SK-N-MC (cell line): Measurements from ENCODE around the gene CYP21A2.

Experiments used
- DNase-seq: peaks from one replicate; pipeline ENCODE4 v3.0.0-alpha.2; 2011; ENCODE audit warnings: low read depth, low spot score
- H3K27ac ChIP-seq: fragments of 200-600 bp; sonication (generic); 2 replicates; pipeline ENCODE4 v1.5.1; 2016; ENCODE audit warnings: mixed run types
- H3K36me3 ChIP-seq: fragments of 200-600 bp; sonication (generic); 2 replicates; pipeline ENCODE4 v1.6.1; 2017; ENCODE audit warnings: antibody characterized with exemption, low read length, mixed read lengths; ENCODE audit not compliant: insufficient read depth
- H3K4me3 ChIP-seq: fragments of 200-600 bp; sonication (generic); 2 replicates; pipeline ENCODE4 v1.5.1; 2016
- H3K9ac ChIP-seq: fragments of 200-600 bp; sonication (generic); 2 replicates; pipeline ENCODE4 v1.8.0; 2017; ENCODE audit warnings: mixed run types, mixed read lengths; ENCODE audit not compliant: insufficient read length
- H3K9me3 ChIP-seq: fragments of 200-600 bp; sonication (generic); 2 replicates; pipeline ENCODE4 v1.6.1; 2017; ENCODE audit warnings: low read depth, mild to moderate bottlenecking, antibody characterized with exemption, low read length, moderate library complexity, mixed read lengths
- EZH2 ChIP-seq: fragments of 200-600 bp; sonication (generic); IDR thresholded peaks from one replicate; pipeline ENCODE4 v1.6.1; 2017; ENCODE audit warnings: antibody characterized with exemption
- FOXP2 ChIP-seq: optimal IDR thresholded peaks from 2 replicates; pipeline ENCODE3; 2011; ENCODE audit warnings: mild to moderate bottlenecking, moderate library complexity; ENCODE audit not compliant: insufficient read depth; ENCODE audit errors: extremely low read length, control extremely low read depth
- POLR2AphosphoS5 ChIP-seq: IDR thresholded peaks from 2 replicates; pipeline ENCODE4 v1.6.1; 2012; ENCODE audit warnings: mild to moderate bottlenecking, low read depth, low read length, borderline replicate concordance

The CYP21A2 gene

DNA sequence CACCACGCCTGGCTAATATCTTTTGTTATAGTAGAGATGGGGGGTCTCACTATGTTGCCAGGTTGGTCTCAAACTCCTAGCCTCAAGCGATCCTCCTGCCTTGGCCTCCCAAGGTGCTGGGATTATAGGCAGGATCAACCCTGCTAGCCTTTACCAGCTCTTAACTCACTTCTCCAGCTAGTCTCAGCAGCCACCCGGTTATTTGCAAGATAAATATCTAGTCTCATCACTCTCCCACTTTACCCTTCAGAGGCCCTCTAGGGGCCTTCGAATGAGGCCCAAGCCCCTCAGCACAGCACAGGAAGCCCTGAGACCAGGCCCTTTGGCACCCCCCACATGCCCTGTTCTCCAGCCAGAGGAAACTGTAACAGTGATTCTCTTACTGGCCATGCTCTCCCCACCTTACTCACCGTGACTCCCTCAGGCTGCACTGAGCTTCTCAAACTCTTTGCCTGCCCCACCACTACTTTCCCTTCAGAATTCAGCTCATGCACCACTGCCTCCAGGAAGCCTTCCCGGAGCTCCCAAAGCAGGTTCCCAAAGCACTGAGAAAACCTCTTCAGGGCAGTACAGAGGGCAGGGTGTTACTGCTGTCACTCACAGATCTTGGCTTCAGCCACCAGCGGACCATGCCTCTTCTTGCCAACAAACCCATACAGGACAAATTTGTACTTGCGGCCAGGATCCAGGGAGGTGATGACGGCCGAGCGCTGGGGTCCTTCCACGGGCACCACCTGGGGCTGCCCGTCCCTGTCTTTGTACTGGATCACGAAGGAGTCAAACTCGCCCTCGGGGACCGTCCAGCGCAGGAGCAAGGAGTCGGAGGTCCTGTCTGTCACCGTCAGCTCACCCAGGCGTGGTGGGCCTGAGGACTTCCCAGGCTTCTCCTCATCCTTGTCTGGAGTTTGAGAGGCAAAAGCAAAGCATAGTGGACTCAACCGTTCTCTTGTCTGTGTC lies 45.9 kb downstream of the CYP21A2 start:
- no peak overlapping the region for H3K27ac ChIP-seq

DNA sequence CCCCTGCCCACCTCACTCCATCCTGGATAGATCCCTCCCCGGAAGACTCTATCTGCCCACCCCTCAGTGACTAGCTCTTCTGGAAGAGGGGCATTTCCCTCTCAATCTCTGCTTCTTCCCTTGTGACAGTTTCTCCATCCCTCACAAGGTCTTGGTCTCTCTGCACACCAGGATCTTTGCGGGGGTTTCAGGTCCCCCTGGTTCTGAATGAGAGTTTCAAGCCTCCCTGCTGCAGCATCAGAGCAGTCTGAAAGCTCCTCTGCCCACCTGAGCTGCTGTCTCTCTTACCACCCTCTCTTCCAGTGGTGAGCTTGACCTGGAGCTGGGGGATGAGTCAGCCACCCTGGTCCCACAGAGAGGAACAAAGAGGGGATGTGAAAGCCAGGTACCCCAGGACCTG lies 46.6 kb downstream of the CYP21A2 start:
- Histone ChIP-seq H3K9ac (no peak overlapping the region), H3K4me3 (no peak overlapping the region), H3K27ac (no peak overlapping the region), H3K9me3 (no peaks in the 10 kb centered on the region), H3K36me3 (no peaks in the 10 kb centered on the region)
- DNase-seq: no peak
- TF ChIP-seq FOXP2 (no peak), EZH2 (no peak), POLR2AphosphoS5 (no peak)

More for the DNA sequence above, 45.9 kb downstream of the CYP21A2 start:
- Histone ChIP-seq H3K4me3 (no peak overlapping the region), H3K36me3 (no peaks in the 10 kb centered on the region), H3K9ac (no peak overlapping the region), H3K9me3 (no peaks in the 10 kb centered on the region)
- DNase-seq: no peak
- TF ChIP-seq EZH2 (no peak), FOXP2 (no peak), POLR2AphosphoS5 (no peak)

DNA sequence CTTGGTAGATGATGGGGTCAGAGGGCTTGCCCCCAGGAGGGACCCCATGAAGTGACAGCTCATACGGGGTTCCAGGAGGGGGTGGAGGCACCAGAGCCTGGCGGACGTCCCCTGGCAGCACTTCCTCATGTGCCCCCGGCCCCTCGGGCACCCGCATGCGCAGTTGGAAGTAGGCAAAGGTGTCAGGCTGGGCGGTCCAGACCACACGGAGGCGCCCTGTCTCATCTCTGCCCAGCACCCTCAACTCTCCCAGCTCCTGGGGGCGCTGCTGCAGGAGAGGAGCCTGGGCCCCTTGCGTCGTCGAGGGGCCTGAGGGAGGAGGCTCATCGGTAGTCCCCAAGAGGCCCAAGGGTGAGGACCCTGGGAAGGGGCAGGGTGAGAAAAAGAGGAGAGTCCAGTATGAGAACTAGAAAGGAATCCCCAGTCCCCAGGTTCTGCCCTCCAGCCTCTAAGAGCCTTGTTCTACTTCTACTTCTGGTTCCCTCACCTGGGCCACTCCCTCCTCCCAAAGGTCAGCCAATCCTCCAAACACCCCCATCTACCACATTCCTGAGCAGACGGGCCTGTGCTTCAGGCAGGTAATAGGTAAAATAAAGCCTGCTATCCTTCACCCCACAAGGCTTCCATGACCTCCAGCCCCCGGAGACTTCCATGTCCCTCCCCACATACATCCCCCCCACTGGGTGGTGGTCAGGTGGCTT lies 47.7 kb downstream of the CYP21A2 start:
- DNase-seq: no peak
- Histone ChIP-seq H3K27ac (no peak overlapping the region), H3K36me3 (no peaks in the 10 kb centered on the region), H3K9me3 (no peaks in the 10 kb centered on the region), H3K4me3 (no peak overlapping the region), H3K9ac (no peak overlapping the region)
- TF ChIP-seq POLR2AphosphoS5: no peak
- no peak for TF ChIP-seq EZH2
- TF ChIP-seq FOXP2: no peak

DNA sequence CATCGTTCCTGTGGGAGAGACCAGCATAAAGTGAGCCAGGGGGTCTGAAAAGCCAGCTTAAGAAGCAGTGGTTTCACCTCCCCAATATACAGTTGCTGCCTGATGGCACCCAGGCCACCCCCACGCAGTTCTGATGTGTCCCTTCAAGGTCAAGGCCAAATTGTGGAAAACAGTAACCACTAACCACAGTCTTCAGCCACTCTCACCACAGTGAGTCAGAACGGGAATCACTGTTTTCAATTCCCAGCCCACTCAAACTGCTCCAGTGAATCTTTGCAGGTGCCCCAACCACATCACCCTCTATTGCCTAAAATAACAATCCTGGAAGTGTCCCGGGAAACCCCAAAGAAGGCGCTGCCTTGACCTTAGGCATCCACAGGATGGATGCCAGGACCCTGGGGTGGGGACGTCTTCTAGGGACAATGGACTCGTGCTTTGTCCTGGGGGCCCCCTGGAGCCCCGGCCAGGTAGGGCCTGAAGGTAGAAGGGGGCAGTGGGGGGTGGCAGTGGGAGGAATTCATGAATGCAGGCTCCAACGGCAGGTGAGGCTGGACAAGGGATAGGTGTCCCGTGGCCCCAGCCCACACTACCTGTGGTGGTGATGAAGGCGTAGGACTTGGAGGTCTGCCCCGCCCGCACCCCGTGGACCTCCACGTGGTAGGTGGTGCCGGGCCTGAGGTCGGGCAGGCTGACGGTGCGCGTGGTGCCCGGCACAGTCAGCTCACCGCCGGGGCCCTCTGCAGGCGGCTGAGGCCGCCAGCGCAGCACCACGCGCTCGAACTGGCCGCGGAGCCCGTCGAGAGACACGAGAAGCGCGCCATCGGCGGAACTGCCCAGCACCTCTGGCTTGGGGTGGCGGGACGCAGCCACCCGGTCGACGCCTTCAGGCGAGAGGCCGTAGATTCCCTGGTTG lies 48.7 kb downstream of the CYP21A2 start:
- no peaks in the 10 kb centered on the region for H3K9me3 ChIP-seq
- H3K27ac ChIP-seq: no peak overlapping the region
- H3K9ac ChIP-seq: no peak overlapping the region
- H3K36me3 ChIP-seq: no peaks in the 10 kb centered on the region
- H3K4me3 ChIP-seq: no peak overlapping the region
- TF ChIP-seq EZH2: no peak
- no peak for DNase-seq

DNA sequence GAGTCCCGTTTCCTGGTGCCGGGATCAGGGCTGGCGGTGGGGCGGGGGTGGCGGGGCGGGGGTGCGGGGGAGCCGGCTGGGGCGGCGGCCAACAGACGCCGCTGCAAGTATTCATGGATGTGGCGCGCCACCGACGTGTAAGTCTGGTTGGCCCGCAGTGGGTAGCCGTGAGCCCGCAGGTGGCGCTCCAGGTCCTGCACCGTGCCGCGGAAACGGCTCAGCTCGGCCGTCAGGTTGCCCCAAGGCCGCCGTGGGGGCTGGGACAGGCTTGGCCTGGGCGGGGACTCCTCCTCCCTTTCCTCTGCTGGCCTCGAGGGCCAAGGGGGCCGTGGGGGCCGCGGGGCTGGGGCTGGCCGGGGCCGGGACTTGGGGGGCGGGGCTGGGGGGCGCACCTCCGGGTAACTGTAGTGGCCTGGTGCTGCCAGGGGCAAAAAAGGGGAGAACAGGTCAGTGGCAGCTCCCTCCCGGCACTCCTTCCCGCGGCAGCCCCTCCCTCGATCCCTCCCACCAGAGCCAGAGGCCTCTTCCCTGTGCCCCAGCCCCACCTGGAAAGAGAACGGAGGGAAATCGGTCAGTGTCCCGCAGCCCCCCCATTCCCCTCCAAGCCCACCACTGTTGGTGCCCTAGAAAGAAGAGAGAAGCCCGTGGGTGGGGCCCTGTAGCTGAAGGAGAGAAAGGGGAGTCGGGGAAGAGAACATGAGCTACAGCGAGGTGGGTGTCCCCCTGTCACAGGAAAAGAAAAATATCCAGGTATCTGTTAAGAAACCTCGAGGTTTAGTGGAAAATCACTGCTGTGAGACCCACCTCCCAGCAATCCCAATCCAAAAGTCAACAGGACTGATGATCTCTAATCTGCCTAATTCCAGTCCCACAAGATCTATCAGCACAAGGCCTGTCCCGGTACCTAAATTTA lies 49.6 kb downstream of the CYP21A2 start:
- no peaks in the 10 kb centered on the region for H3K36me3 ChIP-seq
- DNase-seq: no peak
- TF ChIP-seq EZH2: no peak
- no peak for TF ChIP-seq POLR2AphosphoS5
- TF ChIP-seq FOXP2: no peak
- H3K9ac ChIP-seq: no peak overlapping the region
- H3K9me3 ChIP-seq: no peaks in the 10 kb centered on the region
- H3K4me3 ChIP-seq: no peak overlapping the region
- H3K27ac ChIP-seq: no peak overlapping the region

DNA sequence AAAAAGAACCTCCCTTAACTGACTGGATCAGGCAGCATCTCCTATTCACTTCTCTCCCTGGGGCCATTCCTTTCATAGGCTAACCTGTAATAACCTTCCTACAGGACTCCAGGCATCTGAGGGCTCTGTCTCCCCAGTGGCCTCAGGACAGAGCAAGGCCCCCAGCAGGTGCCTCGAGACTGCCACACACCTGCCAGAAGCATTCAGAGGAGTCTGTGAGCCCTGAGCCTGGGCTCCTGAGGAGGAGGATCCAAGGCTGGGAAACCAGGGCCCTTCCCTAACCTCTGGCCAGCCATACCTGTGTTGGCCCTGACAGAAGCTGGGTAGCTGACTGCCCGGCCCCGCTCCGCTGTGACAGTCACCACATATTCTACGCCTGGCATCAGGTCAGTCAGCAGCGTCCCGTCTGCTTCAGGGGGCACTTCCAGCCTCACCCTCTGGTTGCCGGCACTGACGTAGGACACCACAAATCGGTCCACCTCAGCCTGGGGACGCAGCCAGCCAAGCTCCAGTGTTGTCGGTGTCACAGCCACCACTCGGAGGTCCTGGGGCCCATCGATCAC lies 50.4 kb downstream of the CYP21A2 start:
- no peaks in the 10 kb centered on the region for H3K9me3 ChIP-seq
- H3K4me3 ChIP-seq: no peak overlapping the region
- H3K9ac ChIP-seq: no peak overlapping the region
- TF ChIP-seq POLR2AphosphoS5 (no peak), FOXP2 (no peak), EZH2 (no peak)
- DNase-seq: no peak
- H3K36me3 ChIP-seq: no peaks in the 10 kb centered on the region
- H3K27ac ChIP-seq: no peak overlapping the region

DNA sequence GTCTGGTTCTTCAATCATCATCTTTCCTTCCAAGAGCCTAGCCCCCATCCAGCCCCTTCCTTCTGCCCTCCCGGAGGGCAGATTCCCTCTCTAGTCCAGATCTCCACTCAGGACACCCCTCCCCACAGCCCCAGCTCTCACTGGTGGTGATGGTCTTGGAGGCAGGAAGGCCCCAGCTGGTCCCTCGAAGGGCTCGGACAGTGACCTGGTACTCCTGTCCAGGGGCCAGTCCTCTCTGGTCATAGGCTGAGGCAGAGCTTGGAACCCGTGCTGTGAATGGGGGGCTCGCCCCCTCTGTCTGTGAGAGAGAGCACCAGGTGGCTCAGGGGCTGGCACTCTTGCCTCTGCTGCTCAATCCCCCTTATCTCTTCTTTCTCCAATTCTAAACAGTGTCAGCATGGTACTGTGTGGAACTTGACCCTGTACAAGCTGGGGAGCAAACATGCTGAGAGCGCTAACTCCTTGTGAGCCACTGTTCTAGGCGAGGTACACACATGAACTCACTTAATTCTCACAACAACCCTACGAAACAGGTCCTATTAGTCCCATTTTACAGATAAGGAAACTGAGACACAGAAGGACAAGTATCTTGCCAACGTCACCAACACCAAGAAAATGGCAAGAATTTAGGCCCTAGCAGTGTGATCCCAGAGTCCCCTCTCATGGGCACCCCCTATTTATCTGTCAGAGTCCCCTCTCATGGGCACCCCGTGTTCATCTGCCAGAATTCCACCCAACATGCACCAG lies 51.0 kb downstream of the CYP21A2 start:
- TF ChIP-seq FOXP2 (no peak), EZH2 (no peak), POLR2AphosphoS5 (no peak)
- Histone ChIP-seq H3K36me3 (no peaks in the 10 kb centered on the region), H3K27ac (no peak overlapping the region), H3K9ac (no peak overlapping the region), H3K4me3 (no peak overlapping the region), H3K9me3 (no peaks in the 10 kb centered on the region)
- DNase-seq: no peak
